ENCODE data around the gene C4BPA. TPM values are rescaled to one million over a fixed set of nuclear protein-coding genes. Genes with fewer than 3 reads are reported as not detected.

The C4BPA gene
- total and polyA plus RNA-seq, 2 of the 4 experiments (the other 2 are of a cell fraction): not detected

GRCh38 chr1:207102659-207103058 is 1.4 kb upstream of the C4BPA start:
- Histone ChIP-seq H3K27ac (ENCODE audit: insufficient read depth, low read length) (no peak overlapping the region), H2AK5ac (ENCODE audit: low read depth, low read length) (no peak overlapping the region), H3K4me2 (ENCODE audit: low read depth, low read length) (no peak overlapping the region), H3K79me1 (ENCODE audit: low read depth in 1 of 2, low read length in 2 of 2) (no peaks in the 10 kb centered on the region), H3K18ac (ENCODE audit: low read depth, low read length) (no peak overlapping the region), H3K23ac (ENCODE audit: low read depth, low read length) (no peak overlapping the region), H3K4ac (ENCODE audit: low read depth, low read length) (no peak overlapping the region), H3K27me3 (ENCODE audit: control insufficient read depth, insufficient read depth, low read length) (0 out of 2 replicates have a peak, but pooled peaks cover 1% of the 10 kb centered on the region), H2BK20ac (ENCODE audit: low read depth, low read length) (no peak overlapping the region), H4K91ac (ENCODE audit: insufficient read depth, low read depth, low read length) (no peak overlapping the region), H3K4me1 (ENCODE audit: control insufficient read depth, insufficient read depth, low read length) (no peaks in the 10 kb centered on the region), H2BK120ac (ENCODE audit: low read depth, low read length) (no peak overlapping the region), H3K9me1 (ENCODE audit: insufficient read depth, low read length) (no peaks in the 10 kb centered on the region), H3K36me3 (ENCODE audit: control insufficient read depth, insufficient read depth, low read length) (no peaks in the 10 kb centered on the region), H2BK15ac (ENCODE audit: low read depth, low read length) (no peak overlapping the region), H2AK9ac (replicated peaks; ENCODE audit: low read depth, low read length, poor library complexity) (no peak overlapping the region), H2BK5ac (ENCODE audit: low read depth, low read length, poor library complexity, severe bottlenecking) (no peak overlapping the region), H3K9ac (ENCODE audit: low read depth, low read length) (no peak overlapping the region), H3K56ac (ENCODE audit: extremely low read depth, insufficient read depth, low read length) (no peak overlapping the region), H4K5ac (ENCODE audit: low read depth, low read length) (no peak overlapping the region), H3K14ac (replicated peaks; ENCODE audit: low read depth, low read length) (no peak overlapping the region), H4K8ac (ENCODE audit: low read depth in 2 of 2, low read length in 2 of 2) (no peak overlapping the region), H3K9me3 (ENCODE audit: control insufficient read depth, insufficient read depth, low read length) (no peaks in the 10 kb centered on the region), H3K4me3 (ENCODE audit: insufficient read depth, low read depth, low read length) (no peak overlapping the region), H4K20me1 (ENCODE audit: insufficient read depth, low read length) (no peaks in the 10 kb centered on the region), H2AFZ (replicated peaks; ENCODE audit: low read length, poor library complexity) (no peak overlapping the region)
- ChIA-PET POLR2A (ENCODE audit: unreplicated experiment) (no interaction called here), CTCF (no interaction called here)
- no peak for ATAC-seq (ENCODE audit: low read depth)
- 50% methylated on average over 1 of the region's 1 CpG; no CpG with 5 or more reads in 1 of the 2 experiments for WGBS, 2 experiments (ENCODE audit: extremely low coverage in 2 of 2, insufficient read length in 1 of 2)
- dilution Hi-C loops (cut with HindIII; ENCODE audit: low sequenced_read_pairs, unreplicated experiment): no loop called here
- in situ Hi-C loops (cut with MboI; ENCODE audit: low sequenced_read_pairs): no loop called here
- no peak for DNase-seq
- TF ChIP-seq FOS (IDR thresholded peaks at IDR 0.05; ENCODE audit: low read depth, low read length) (no peak), CHD1 (IDR thresholded peaks at IDR 0.05; ENCODE audit: low read depth, low read length) (no peak), RCOR1 (IDR thresholded peaks at IDR 0.05; ENCODE audit: insufficient replicate concordance, low read length) (no peak), USF2 (IDR thresholded peaks at IDR 0.05; ENCODE audit: low read depth, low read length) (no peak), MXI1 (IDR thresholded peaks at IDR 0.05; ENCODE audit: borderline replicate concordance, low read depth, low read length) (no peak), RFX5 (IDR thresholded peaks at IDR 0.05; ENCODE audit: low read depth, low read length) (no peak), MAFK (IDR thresholded peaks at IDR 0.05; ENCODE audit: low read depth, low read length) (no peak)
- no TSS peak for BruUV-seq (replicated peaks)
- intact Hi-C loops (cut with micrococcal nuclease): no loop called here

All from IMR-90 (cell line).